Tibial nerve (tissue), 3 donors: Measurements from ENCODE around the gene MRM1.

Experiments
- CTCF ChIP-seq, 5 experiments: fragments of 200-600 bp in 3 of 5; fragments of 450-650 bp in 2 of 5; sonication (generic) in 3 of 5; IDR thresholded peaks; one replicate each; pipeline ENCODE4 v1.5.1; 2016 to 2019; ENCODE audit warnings: antibody characterized with exemption in 5 of 5, mild to moderate bottlenecking in 3 of 5, moderate library complexity in 2 of 5
- POLR2A ChIP-seq, 2 donors: fragments of 450-650 bp; IDR thresholded peaks; one replicate each; pipeline ENCODE4 v1.6.1; 2017; ENCODE audit warnings: antibody characterized with exemption in 2 of 2, mild to moderate bottlenecking in 2 of 2, moderate library complexity in 2 of 2

DNA sequence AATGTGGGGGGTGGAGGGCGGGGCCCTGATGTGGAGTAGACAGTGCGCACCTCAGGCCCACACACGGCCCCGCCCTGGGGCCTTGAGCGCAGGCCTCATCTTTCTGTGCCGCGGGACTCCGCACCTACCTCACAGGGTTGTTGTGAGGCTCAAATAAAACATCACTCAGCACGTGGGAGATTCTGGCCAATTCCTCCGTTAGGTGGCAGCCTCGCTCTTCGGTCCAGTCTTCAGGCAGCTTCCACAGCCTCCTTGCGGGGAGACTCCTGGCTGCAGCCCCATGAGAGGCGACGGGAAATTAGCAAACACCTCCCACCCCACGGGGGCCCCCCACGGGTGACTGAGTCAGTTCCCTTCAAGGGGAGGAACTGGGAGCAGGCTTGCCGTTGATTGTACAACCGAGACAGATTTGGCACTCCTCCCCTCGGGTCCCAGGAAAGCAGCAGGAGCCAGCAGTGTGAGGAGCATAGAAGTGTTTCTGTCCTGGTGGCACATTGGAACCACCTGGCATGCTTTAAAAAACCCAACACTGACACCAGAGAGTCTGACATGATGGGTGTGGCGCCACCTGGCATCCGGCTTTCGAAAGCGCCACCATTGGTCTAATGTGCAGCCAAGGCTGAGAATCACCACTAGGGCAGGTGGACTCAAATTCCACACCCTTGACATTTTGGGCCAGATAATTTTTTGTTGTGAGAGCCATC, 7.6 kb downstream of the MRM1 start:
- TF ChIP-seq CTCF (IDR thresholded peaks at IDR 0.05) = peak; percentile 12 to 51 (median 23)
- TF ChIP-seq POLR2A (IDR thresholded peaks at IDR 0.05) = no peak
